PC-9 (cell line): ENCODE data around the gene RACK1.

ENCODE experiments used
- CTCF ChIP-seq: fragments of 200-600 bp; sonication (generic); conservative IDR thresholded peaks from 2 replicates; pipeline ENCODE4 v1.6.1; 2017; ENCODE audit warnings: mixed run types, antibody characterized with exemption, mild to moderate bottlenecking, moderate library complexity
- EZH2 ChIP-seq: fragments of 200-600 bp; sonication (generic); IDR thresholded peaks from 2 replicates; pipeline ENCODE4 v1.8.0; 2017; ENCODE audit warnings: antibody characterized with exemption, low read depth

GRCh38 chr5:181233088-181233800 is 10.5 kb downstream of the RACK1 start:
- TF ChIP-seq CTCF, result no peak
- no peak for TF ChIP-seq EZH2
